K562 (cell line): ENCODE measurements around the gene COL23A1. TPM values are rescaled to one million over a fixed set of nuclear protein-coding genes. Genes with fewer than 3 reads are reported as not detected.

Experiments
- BDP1 ChIP-seq: IDR thresholded peaks from 3 replicates; pipeline ENCODE4 v1.6.1; 2011; ENCODE audit not compliant: insufficient read length, insufficient read depth
- CEBPG ChIP-seq, 3 experiments: fragments of 200-800 bp in 1 of 3; sonication (Bioruptor generic) in 1 of 3; sonication (generic) in 1 of 3; formaldehyde crosslinking in 1 of 3; IDR thresholded peaks in 2 of 3; conservative IDR thresholded peaks in 1 of 3; 2 replicates each; pipeline versions ENCODE4 v1.6.1 to v1.8.0; 2016 to 2022; ENCODE audit warnings: missing compliant biosample characterization in 2 of 3, missing genetic modification characterization in 2 of 3, mild to moderate bottlenecking in 1 of 3, missing genetic modification reagents in 1 of 3
- CHD4 ChIP-seq: fragments of 200-600 bp; sonication (generic); IDR thresholded peaks from 3 replicates; pipeline ENCODE4 v1.6.1; 2012; ENCODE audit warnings: low read depth, mild to moderate bottlenecking, mixed read lengths, low read length, inconsistent platforms; ENCODE audit not compliant: insufficient read depth, insufficient replicate concordance, poor library complexity, severe bottlenecking
- HEY1 ChIP-seq: fragments of 250-450 bp; sonication (Bioruptor Pico); IDR thresholded peaks from 2 replicates; pipeline ENCODE4 v1.5.0; 2020; ENCODE audit warnings: mild to moderate bottlenecking, moderate library complexity, borderline replicate concordance
- LEF1 ChIP-seq: fragments of 450-650 bp; IDR thresholded peaks from 2 replicates; pipeline ENCODE4 v1.6.1; 2016; ENCODE audit warnings: mild to moderate bottlenecking
- MAFF ChIP-seq: IDR thresholded peaks from 2 replicates; pipeline ENCODE4 v1.6.1; 2012; ENCODE audit warnings: low read length, improper control_type of control experiment
- MECOM ChIP-seq: fragments of 250-450 bp; sonication (Bioruptor Pico); IDR thresholded peaks from 2 replicates; pipeline ENCODE4 v1.8.0; 2022; ENCODE audit warnings: inconsistent platforms
- PCBP2 ChIP-seq: fragments of 200-400 bp; formaldehyde crosslinking; IDR thresholded peaks from 2 replicates; pipeline ENCODE4 v1.6.1; 2018; ENCODE audit warnings: low read length, low read depth, mild to moderate bottlenecking, moderate library complexity; ENCODE audit not compliant: poor library complexity, severe bottlenecking
- PHTF2 ChIP-seq: fragments of 250-450 bp; sonication (Bioruptor Pico); IDR thresholded peaks from 2 replicates; pipeline ENCODE4 v1.5.0; 2021; ENCODE audit warnings: mild to moderate bottlenecking
- SIRT6 ChIP-seq: IDR thresholded peaks from one replicate; pipeline ENCODE4 v1.6.1; 2012; ENCODE audit warnings: low read depth, mild to moderate bottlenecking, control low read depth, inconsistent platforms, low read length, moderate library complexity
- SNRNP70 ChIP-seq: fragments of 200-400 bp; formaldehyde crosslinking; optimal IDR thresholded peaks from 2 replicates; pipeline ENCODE3; 2017; ENCODE audit warnings: low read depth, low read length
- YBX1 ChIP-seq: fragments of 450-650 bp; IDR thresholded peaks from 2 replicates; pipeline ENCODE4 v1.7.1; 2016; ENCODE audit warnings: mild to moderate bottlenecking
- ZNF175 ChIP-seq: fragments of 200-800 bp; sonication (Bioruptor generic); IDR thresholded peaks from 2 replicates; pipeline ENCODE4 v1.6.1; 2016; ENCODE audit warnings: low read depth, mild to moderate bottlenecking, missing genetic modification characterization, missing compliant biosample characterization
- ZNF778 ChIP-seq: fragments of 450-650 bp; formaldehyde crosslinking; IDR thresholded peaks from 2 replicates; pipeline ENCODE4 v1.4.0; 2020; ENCODE audit warnings: mild to moderate bottlenecking, moderate library complexity
- polyA plus RNA-seq, 8 experiments: library from polyadenylated mRNA; depleted of rRNA in 4 of 8; stranded (reverse) in 5 of 8; unstranded in 3 of 8; fragments of >200 nt; fragmentation: Nextera tagmentation in 2 of 8; fragmentation: Illumina TruSeq in 1 of 8; extraction: Ambion mirVana in 2 of 8; extraction: Trizol in 1 of 8; gene quantifications; 2 replicates each; pipeline versions ENCODE4 v1.2.1 to v1.2.3, GENCODE V29; 2011 to 2014; ENCODE audit warnings: inconsistent platforms in 1 of 8, missing spikeins in 1 of 8
- total RNA-seq, 7 experiments: library from RNA; depleted of rRNA in 6 of 7; stranded (reverse); fragments of >200 nt in 6 of 7; fragmentation: Illumina TruSeq in 2 of 7; extraction: Trizol in 2 of 7; gene quantifications; 2 replicates each; pipeline versions ENCODE4 v1.2.1 to v1.2.3, GENCODE V29; 2011 to 2021; ENCODE audit warnings: low replicate concordance in 1 of 7
- TF ChIP-seq, protein P1 (sequence below), 2 experiments: fragments of 150-350 bp in 1 of 2; IDR thresholded peaks; 2 replicates each; pipeline ENCODE4 v1.6.1; 2012 to 2016; ENCODE audit warnings: low read depth in 2 of 2, low read length in 2 of 2, mild to moderate bottlenecking in 1 of 2, moderate library complexity in 1 of 2
- TF ChIP-seq, protein P2 (sequence below): fragments of 450-650 bp; conservative IDR thresholded peaks from 2 replicates; pipeline ENCODE4 v1.6.1; 2016; ENCODE audit warnings: missing genetic modification characterization, low read depth, mild to moderate bottlenecking, control low read depth, missing compliant biosample characterization
- TF ChIP-seq, protein P3 (sequence below): fragments of 450-650 bp; IDR thresholded peaks from 2 replicates; pipeline ENCODE4 v1.6.1; 2016; ENCODE audit warnings: missing biosample characterization, missing genetic modification characterization
- TF ChIP-seq, protein P4 (sequence below): sonication (generic); formaldehyde crosslinking; IDR thresholded peaks from 2 replicates; pipeline ENCODE4 v1.8.1; 2023; ENCODE audit warnings: mild to moderate bottlenecking, missing genetic modification reagents

Gene COL23A1
- total and polyA plus RNA-seq, 9 of the 15 experiments (the other 6 are each of a cell fraction or from before 2014, with no cell fraction given) = 0.09 TPM; not detected in 8

DNA sequence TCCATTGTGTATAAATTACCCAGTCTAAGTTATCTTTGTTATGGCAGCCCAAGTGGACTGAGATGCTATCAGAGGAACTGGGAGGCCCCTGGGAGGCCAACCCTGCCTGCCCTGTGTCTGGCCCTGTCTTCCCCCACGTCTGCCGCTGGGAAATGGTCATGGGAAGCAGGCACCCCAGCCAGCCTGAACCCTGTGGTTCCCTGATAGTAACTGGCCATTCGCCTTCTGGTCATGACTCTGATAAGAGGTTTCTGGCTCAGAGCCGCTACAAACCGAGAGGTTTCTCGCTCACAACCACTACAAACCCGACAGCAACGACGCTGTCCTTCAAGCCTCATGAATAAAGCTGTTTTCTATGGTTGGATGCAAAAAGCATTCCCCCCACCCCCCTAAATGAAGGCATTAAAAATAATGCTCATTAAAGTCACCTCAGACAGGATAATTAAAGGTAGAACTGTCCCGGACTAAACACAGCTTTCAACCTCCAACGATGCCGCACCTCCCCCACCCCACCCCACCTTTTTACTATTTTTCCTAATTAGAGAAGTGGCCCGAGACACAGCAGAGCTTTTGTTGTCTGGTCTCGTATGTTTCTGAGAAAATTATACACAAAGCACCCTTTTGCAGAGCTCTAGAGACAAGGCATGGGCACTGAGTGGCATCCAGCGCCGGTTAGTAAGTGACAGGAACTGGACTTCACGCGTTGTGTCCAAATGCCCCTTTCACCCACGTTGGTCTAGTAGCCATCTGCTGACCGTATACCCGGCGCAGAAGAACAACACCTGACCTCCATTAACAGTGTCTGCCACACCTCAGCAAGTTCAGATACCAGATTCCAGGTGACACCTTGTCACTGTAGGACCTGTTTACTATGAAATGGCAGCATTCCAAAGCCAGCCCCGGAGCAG is 140.8 kb downstream of the COL23A1 start (continued):
- no peak for TF ChIP-seq CHD4
- TF ChIP-seq BDP1 = no peak
- TF ChIP-seq PCBP2 = no peak
- TF ChIP-seq MAFF = no peak
- no peak for TF ChIP-seq CEBPG (CRISPR knock-in tag; IDR thresholded peaks at IDR 0.05)
- TF ChIP-seq CEBPG (tag; conservative IDR thresholded peaks at IDR 0.05 in 1 of 2, IDR thresholded peaks at IDR 0.05 in 1 of 2) = no peak
- TF ChIP-seq, protein P1, sequence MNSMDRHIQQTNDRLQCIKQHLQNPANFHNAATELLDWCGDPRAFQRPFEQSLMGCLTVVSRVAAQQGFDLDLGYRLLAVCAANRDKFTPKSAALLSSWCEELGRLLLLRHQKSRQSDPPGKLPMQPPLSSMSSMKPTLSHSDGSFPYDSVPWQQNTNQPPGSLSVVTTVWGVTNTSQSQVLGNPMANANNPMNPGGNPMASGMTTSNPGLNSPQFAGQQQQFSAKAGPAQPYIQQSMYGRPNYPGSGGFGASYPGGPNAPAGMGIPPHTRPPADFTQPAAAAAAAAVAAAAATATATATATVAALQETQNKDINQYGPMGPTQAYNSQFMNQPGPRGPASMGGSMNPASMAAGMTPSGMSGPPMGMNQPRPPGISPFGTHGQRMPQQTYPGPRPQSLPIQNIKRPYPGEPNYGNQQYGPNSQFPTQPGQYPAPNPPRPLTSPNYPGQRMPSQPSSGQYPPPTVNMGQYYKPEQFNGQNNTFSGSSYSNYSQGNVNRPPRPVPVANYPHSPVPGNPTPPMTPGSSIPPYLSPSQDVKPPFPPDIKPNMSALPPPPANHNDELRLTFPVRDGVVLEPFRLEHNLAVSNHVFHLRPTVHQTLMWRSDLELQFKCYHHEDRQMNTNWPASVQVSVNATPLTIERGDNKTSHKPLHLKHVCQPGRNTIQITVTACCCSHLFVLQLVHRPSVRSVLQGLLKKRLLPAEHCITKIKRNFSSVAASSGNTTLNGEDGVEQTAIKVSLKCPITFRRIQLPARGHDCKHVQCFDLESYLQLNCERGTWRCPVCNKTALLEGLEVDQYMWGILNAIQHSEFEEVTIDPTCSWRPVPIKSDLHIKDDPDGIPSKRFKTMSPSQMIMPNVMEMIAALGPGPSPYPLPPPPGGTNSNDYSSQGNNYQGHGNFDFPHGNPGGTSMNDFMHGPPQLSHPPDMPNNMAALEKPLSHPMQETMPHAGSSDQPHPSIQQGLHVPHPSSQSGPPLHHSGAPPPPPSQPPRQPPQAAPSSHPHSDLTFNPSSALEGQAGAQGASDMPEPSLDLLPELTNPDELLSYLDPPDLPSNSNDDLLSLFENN (IDR thresholded peaks at IDR 0.05; ENCODE audit: low read depth in 2 of 2, low read length in 2 of 2) = peak in 1 of 2 experiments; percentile 94; a peak in 2 of 4 replicates
- TF ChIP-seq, protein P2, sequence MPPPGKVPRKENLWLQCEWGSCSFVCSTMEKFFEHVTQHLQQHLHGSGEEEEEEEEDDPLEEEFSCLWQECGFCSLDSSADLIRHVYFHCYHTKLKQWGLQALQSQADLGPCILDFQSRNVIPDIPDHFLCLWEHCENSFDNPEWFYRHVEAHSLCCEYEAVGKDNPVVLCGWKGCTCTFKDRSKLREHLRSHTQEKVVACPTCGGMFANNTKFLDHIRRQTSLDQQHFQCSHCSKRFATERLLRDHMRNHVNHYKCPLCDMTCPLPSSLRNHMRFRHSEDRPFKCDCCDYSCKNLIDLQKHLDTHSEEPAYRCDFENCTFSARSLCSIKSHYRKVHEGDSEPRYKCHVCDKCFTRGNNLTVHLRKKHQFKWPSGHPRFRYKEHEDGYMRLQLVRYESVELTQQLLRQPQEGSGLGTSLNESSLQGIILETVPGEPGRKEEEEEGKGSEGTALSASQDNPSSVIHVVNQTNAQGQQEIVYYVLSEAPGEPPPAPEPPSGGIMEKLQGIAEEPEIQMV (tag) = no peak
- TF ChIP-seq YBX1 = no peak
- TF ChIP-seq ZNF778 (CRISPR knock-in tag) = no peak
- no peak for TF ChIP-seq ZNF175
- TF ChIP-seq, protein P3, sequence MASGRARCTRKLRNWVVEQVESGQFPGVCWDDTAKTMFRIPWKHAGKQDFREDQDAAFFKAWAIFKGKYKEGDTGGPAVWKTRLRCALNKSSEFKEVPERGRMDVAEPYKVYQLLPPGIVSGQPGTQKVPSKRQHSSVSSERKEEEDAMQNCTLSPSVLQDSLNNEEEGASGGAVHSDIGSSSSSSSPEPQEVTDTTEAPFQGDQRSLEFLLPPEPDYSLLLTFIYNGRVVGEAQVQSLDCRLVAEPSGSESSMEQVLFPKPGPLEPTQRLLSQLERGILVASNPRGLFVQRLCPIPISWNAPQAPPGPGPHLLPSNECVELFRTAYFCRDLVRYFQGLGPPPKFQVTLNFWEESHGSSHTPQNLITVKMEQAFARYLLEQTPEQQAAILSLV (tag) = 0 out of 2 replicates have a peak, but pooled peaks have one; percentile 38
- TF ChIP-seq, protein P4, sequence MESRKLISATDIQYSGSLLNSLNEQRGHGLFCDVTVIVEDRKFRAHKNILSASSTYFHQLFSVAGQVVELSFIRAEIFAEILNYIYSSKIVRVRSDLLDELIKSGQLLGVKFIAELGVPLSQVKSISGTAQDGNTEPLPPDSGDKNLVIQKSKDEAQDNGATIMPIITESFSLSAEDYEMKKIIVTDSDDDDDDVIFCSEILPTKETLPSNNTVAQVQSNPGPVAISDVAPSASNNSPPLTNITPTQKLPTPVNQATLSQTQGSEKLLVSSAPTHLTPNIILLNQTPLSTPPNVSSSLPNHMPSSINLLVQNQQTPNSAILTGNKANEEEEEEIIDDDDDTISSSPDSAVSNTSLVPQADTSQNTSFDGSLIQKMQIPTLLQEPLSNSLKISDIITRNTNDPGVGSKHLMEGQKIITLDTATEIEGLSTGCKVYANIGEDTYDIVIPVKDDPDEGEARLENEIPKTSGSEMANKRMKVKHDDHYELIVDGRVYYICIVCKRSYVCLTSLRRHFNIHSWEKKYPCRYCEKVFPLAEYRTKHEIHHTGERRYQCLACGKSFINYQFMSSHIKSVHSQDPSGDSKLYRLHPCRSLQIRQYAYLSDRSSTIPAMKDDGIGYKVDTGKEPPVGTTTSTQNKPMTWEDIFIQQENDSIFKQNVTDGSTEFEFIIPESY = no peak
- peak; percentile 12; the same call in 1 of the 2 replicates for TF ChIP-seq HEY1 (CRISPR knock-in tag)
- peak; percentile 98 for TF ChIP-seq LEF1
- no peak for TF ChIP-seq SIRT6
- TF ChIP-seq SNRNP70 = no peak
- peak; percentile 67; the same call in 1 of the 2 replicates for TF ChIP-seq MECOM (CRISPR knock-in tag)
- TF ChIP-seq PHTF2 (CRISPR knock-in tag) = no peak
